HUES48 (cell line): Measurements from ENCODE around the gene GLI2.

Source experiments
- H3K27ac ChIP-seq: one replicate; pipeline ENCODE4 v1.7.0; 2013; ENCODE audit warnings: low read depth, low read length, inconsistent platforms
- H3K27me3 ChIP-seq: 2 replicates; pipeline ENCODE4 v1.6.1; 2013; ENCODE audit warnings: mild to moderate bottlenecking, low read length; ENCODE audit not compliant: control insufficient read depth, insufficient read depth
- H3K36me3 ChIP-seq: 2 replicates; pipeline ENCODE4 v1.6.1; 2013; ENCODE audit warnings: low read length; ENCODE audit not compliant: control insufficient read depth, insufficient read depth
- H3K4me1 ChIP-seq: 2 replicates; pipeline ENCODE4 v1.6.1; 2013; ENCODE audit warnings: mild to moderate bottlenecking, low read length; ENCODE audit not compliant: control insufficient read depth, insufficient read depth
- H3K4me3 ChIP-seq: 2 replicates; pipeline ENCODE4 v1.5.1; 2013; ENCODE audit warnings: mild to moderate bottlenecking, low read depth, low read length
- H3K9ac ChIP-seq: 2 replicates; pipeline ENCODE4 v1.6.1; 2013; ENCODE audit warnings: mild to moderate bottlenecking, low read depth, low read length, moderate library complexity
- H3K9me3 ChIP-seq: 2 replicates; pipeline ENCODE4 v1.6.1; 2013; ENCODE audit warnings: low read length; ENCODE audit not compliant: control insufficient read depth, insufficient read depth

GLI2 gene

GRCh38 chr2:120771781-120772208 is 36.1 kb downstream of the GLI2 start:
- H3K27ac ChIP-seq, result no peak overlapping the region
- peaks cover 43% of the 10 kb centered on the region for H3K4me1 ChIP-seq

GRCh38 chr2:120772261-120772660 is 36.6 kb downstream of the GLI2 start:
- H3K9me3 ChIP-seq, result no peaks in the 10 kb centered on the region
- peak overlapping the region; percentile 23 for H3K27ac ChIP-seq
- H3K4me1 ChIP-seq, result peaks cover 43% of the 10 kb centered on the region
- H3K4me3 ChIP-seq, result no peak overlapping the region
- H3K27me3 ChIP-seq, result no peaks in the 10 kb centered on the region
- H3K36me3 ChIP-seq, result no peaks in the 10 kb centered on the region
- H3K9ac ChIP-seq, result no peak overlapping the region

More at GRCh38 chr2:120771781-120772208, 36.1 kb downstream of the GLI2 start:
- H3K27me3 ChIP-seq, result no peaks in the 10 kb centered on the region
- no peak overlapping the region for H3K4me3 ChIP-seq
- no peak overlapping the region for H3K9ac ChIP-seq
- H3K36me3 ChIP-seq, result no peaks in the 10 kb centered on the region
- H3K9me3 ChIP-seq, result no peaks in the 10 kb centered on the region

GRCh38 chr2:120773186-120773800 is 37.6 kb downstream of the GLI2 start:
- Histone ChIP-seq H3K4me1 (peaks cover 46% of the 10 kb centered on the region), H3K4me3 (no peak overlapping the region), H3K27ac (no peak overlapping the region), H3K27me3 (no peaks in the 10 kb centered on the region), H3K9me3 (no peaks in the 10 kb centered on the region), H3K36me3 (no peaks in the 10 kb centered on the region), H3K9ac (no peak overlapping the region)

- H3K4me1 ChIP-seq, result peaks cover 55% of the 10 kb centered on the region
- H3K9me3 ChIP-seq, result no peaks in the 10 kb centered on the region
- H3K4me3 ChIP-seq, result no peak overlapping the region
- no peaks in the 10 kb centered on the region for H3K36me3 ChIP-seq
- no peak overlapping the region for H3K27ac ChIP-seq
- no peak overlapping the region for H3K9ac ChIP-seq
- H3K27me3 ChIP-seq, result no peaks in the 10 kb centered on the region
Observed at GRCh38 chr2:120774557-120775160, 39.0 kb downstream of the GLI2 start.

GRCh38 chr2:120775194-120775593 is 39.5 kb downstream of the GLI2 start:
- Histone ChIP-seq H3K4me1 (peaks cover 59% of the 10 kb centered on the region), H3K9ac (no peak overlapping the region), H3K27ac (no peak overlapping the region), H3K9me3 (no peaks in the 10 kb centered on the region), H3K27me3 (no peaks in the 10 kb centered on the region), H3K4me3 (no peak overlapping the region), H3K36me3 (no peaks in the 10 kb centered on the region)

GRCh38 chr2:120775801-120776589 is 40.3 kb downstream of the GLI2 start:
- Histone ChIP-seq H3K27me3 (no peaks in the 10 kb centered on the region), H3K4me3 (no peak overlapping the region), H3K36me3 (no peaks in the 10 kb centered on the region), H3K9ac (no peak overlapping the region), H3K9me3 (no peaks in the 10 kb centered on the region), H3K4me1 (peaks cover 55% of the 10 kb centered on the region), H3K27ac (no peak overlapping the region)

GRCh38 chr2:120776649-120777048 is 41.0 kb downstream of the GLI2 start:
- Histone ChIP-seq H3K36me3 (no peaks in the 10 kb centered on the region), H3K9ac (no peak overlapping the region), H3K4me3 (no peak overlapping the region), H3K4me1 (peaks cover 49% of the 10 kb centered on the region), H3K27ac (no peak overlapping the region), H3K9me3 (no peaks in the 10 kb centered on the region), H3K27me3 (no peaks in the 10 kb centered on the region)

- Histone ChIP-seq H3K9ac (no peak overlapping the region), H3K27me3 (no peaks in the 10 kb centered on the region), H3K4me1 (peaks cover 43% of the 10 kb centered on the region), H3K4me3 (no peak overlapping the region), H3K36me3 (no peaks in the 10 kb centered on the region), H3K27ac (no peak overlapping the region), H3K9me3 (no peaks in the 10 kb centered on the region)
Observed at GRCh38 chr2:120777170-120777751, 41.6 kb downstream of the GLI2 start.

GRCh38 chr2:120777787-120778186 is 42.1 kb downstream of the GLI2 start:
- H3K27ac ChIP-seq, result no peak overlapping the region
- H3K4me3 ChIP-seq, result no peak overlapping the region

GRCh38 chr2:120778244-120778643 is 42.6 kb downstream of the GLI2 start:
- no peaks in the 10 kb centered on the region for H3K27me3 ChIP-seq
- no peak overlapping the region for H3K4me3 ChIP-seq
- no peaks in the 10 kb centered on the region for H3K9me3 ChIP-seq
- H3K27ac ChIP-seq, result no peak overlapping the region
- peaks cover 42% of the 10 kb centered on the region for H3K4me1 ChIP-seq
- no peaks in the 10 kb centered on the region for H3K36me3 ChIP-seq
- no peak overlapping the region for H3K9ac ChIP-seq

More at GRCh38 chr2:120777787-120778186, 42.1 kb downstream of the GLI2 start:
- no peaks in the 10 kb centered on the region for H3K9me3 ChIP-seq
- no peaks in the 10 kb centered on the region for H3K27me3 ChIP-seq
- no peaks in the 10 kb centered on the region for H3K36me3 ChIP-seq
- peaks cover 42% of the 10 kb centered on the region for H3K4me1 ChIP-seq
- H3K9ac ChIP-seq, result no peak overlapping the region
